GM23248 (cell line): ENCODE measurements around the gene DET1. TPM values are rescaled to one million over a fixed set of nuclear protein-coding genes. Genes with fewer than 3 reads are reported as not detected.
A peak's percentile ranks its signal among the peaks of the same experiment; 100 is the strongest.

ENCODE experiments used
- DNase-seq: peaks from one replicate; pipeline ENCODE4 v3.0.0-alpha.2; 2015
- H2AFZ ChIP-seq: fragments of 200-600 bp; sonication (generic); 2 replicates; pipeline ENCODE4 v1.6.1; 2016; ENCODE audit warnings: antibody characterized with exemption
- H3F3A ChIP-seq: fragments of 200-600 bp; sonication (generic); 2 replicates; pipeline ENCODE4 v1.6.1; 2016; ENCODE audit warnings: mild to moderate bottlenecking, antibody characterized with exemption, mixed run types; ENCODE audit not compliant: insufficient read depth
- H3K27ac ChIP-seq: fragments of 200-600 bp; sonication (generic); 2 replicates; pipeline ENCODE4 v1.5.1; 2016; ENCODE audit warnings: mild to moderate bottlenecking
- H3K27me3 ChIP-seq: fragments of 200-600 bp; sonication (generic); replicated peaks from 2 replicates; pipeline ENCODE4 v1.6.1; 2016; ENCODE audit warnings: mild to moderate bottlenecking; ENCODE audit not compliant: insufficient read depth
- H3K36me3 ChIP-seq: fragments of 200-600 bp; sonication (generic); 2 replicates; pipeline ENCODE4 v1.6.1; 2016; ENCODE audit warnings: low read depth, mild to moderate bottlenecking
- H3K4me1 ChIP-seq: fragments of 200-600 bp; sonication (generic); 2 replicates; pipeline ENCODE4 v1.6.1; 2016; ENCODE audit warnings: mild to moderate bottlenecking; ENCODE audit not compliant: insufficient read depth
- H3K4me2 ChIP-seq: fragments of 200-600 bp; sonication (generic); one replicate; pipeline ENCODE4 v1.6.1; 2016; ENCODE audit warnings: mild to moderate bottlenecking; ENCODE audit not compliant: unreplicated experiment
- H3K4me3 ChIP-seq: fragments of 200-600 bp; sonication (generic); 2 replicates; pipeline ENCODE4 v1.5.1; 2016; ENCODE audit warnings: mild to moderate bottlenecking
- H3K79me2 ChIP-seq: fragments of 200-600 bp; sonication (generic); 2 replicates; pipeline ENCODE4 v1.6.1; 2016; ENCODE audit warnings: mild to moderate bottlenecking; ENCODE audit not compliant: insufficient read depth
- H3K9ac ChIP-seq: fragments of 200-600 bp; sonication (generic); 2 replicates; pipeline ENCODE4 v1.6.1; 2016; ENCODE audit warnings: mild to moderate bottlenecking
- H3K9me2 ChIP-seq: fragments of 200-600 bp; sonication (generic); 2 replicates; pipeline ENCODE4 v1.6.1; 2016; ENCODE audit warnings: mixed run types, mild to moderate bottlenecking, moderate library complexity; ENCODE audit not compliant: insufficient read depth
- H3K9me3 ChIP-seq: fragments of 200-600 bp; sonication (generic); one replicate; pipeline ENCODE4 v1.6.1; 2017; ENCODE audit warnings: low read depth
- H4K20me1 ChIP-seq: fragments of 200-600 bp; sonication (generic); 2 replicates; pipeline ENCODE4 v1.6.0; 2016; ENCODE audit not compliant: insufficient read depth
- EZH2 ChIP-seq: fragments of 200-600 bp; sonication (generic); IDR thresholded peaks from 2 replicates; pipeline ENCODE4 v1.6.1; 2018; ENCODE audit warnings: antibody characterized with exemption, mild to moderate bottlenecking; ENCODE audit not compliant: insufficient read depth, poor library complexity, severe bottlenecking
- EZH2phosphoT487 ChIP-seq: fragments of 200-600 bp; sonication (generic); IDR thresholded peaks from 2 replicates; pipeline ENCODE4 v1.6.1; 2018; ENCODE audit warnings: antibody characterized with exemption, moderate library complexity, mild to moderate bottlenecking, low read depth; ENCODE audit not compliant: insufficient read depth
- WGBS, 2 experiments: methylation state at CpG; one replicate each; pipeline ENCODE4 v1.1.6; 2015 to 2017; ENCODE audit warnings: low lambda C conversion rate in 2 of 2, low coverage in 1 of 2; ENCODE audit errors: missing lambda C conversion rate in 2 of 2; 5-methylcytosine and 5-hydroxymethylcytosine counted together
- in situ Hi-C: fragments of 300-500 bp; cut with MboI; formaldehyde crosslinking; loops from 2 replicates; pipeline ENCODE4 v1.15.0; 2020
- polyA plus RNA-seq: library from polyadenylated mRNA; unstranded; fragments of >200 nt; fragmentation: Nextera tagmentation; extraction: Ambion mirVana; gene quantifications from 2 replicates; pipeline ENCODE4 v1.2.1, GENCODE V29; 2016
- total RNA-seq: library from RNA; depleted of rRNA; stranded (reverse); fragments of >200 nt; shearing (Covaris generic); gene quantifications from 2 replicates; pipeline ENCODE4 v1.2.3, GENCODE V29; 2014

DET1 gene
- total and polyA plus RNA-seq, 2 experiments from 2014 or later, result 5.5 to 10.2 TPM

- no peaks in the 10 kb centered on the region for H4K20me1 ChIP-seq
- TF ChIP-seq EZH2 (no peak), EZH2phosphoT487 (no peak)
- no peak overlapping the region for H3K4me2 ChIP-seq
- H2AFZ ChIP-seq, result no peak overlapping the region
- no peaks in the 10 kb centered on the region; the same call in 1 of the 2 replicates for H3K36me3 ChIP-seq
- H3F3A ChIP-seq, result peaks cover 4% of the 10 kb centered on the region; the same call in 1 of the 2 replicates
- no peaks in the 10 kb centered on the region for H3K27me3 ChIP-seq
- in situ Hi-C loops, result no loop called here
- H3K4me3 ChIP-seq, result no peak overlapping the region
- H3K27ac ChIP-seq, result no peak overlapping the region
- H3K79me2 ChIP-seq, result peaks cover 9% of the 10 kb centered on the region; the same call in 1 of the 2 replicates
- H3K9ac ChIP-seq, result no peak overlapping the region
- peak; percentile 47 for DNase-seq
- no peaks in the 10 kb centered on the region for H3K4me1 ChIP-seq
- no peaks in the 10 kb centered on the region for H3K9me2 ChIP-seq
- H3K9me3 ChIP-seq, result no peaks in the 10 kb centered on the region
These were observed 11.4 kb downstream of the DET1 start for GRCh38 chr15:88535100-88535499.

GRCh38 chr15:88533376-88533775, 13.1 kb downstream of the DET1 start:
- Histone ChIP-seq H3K27ac (no peak overlapping the region), H3K36me3 (no peaks in the 10 kb centered on the region; the same call in 1 of the 2 replicates), H3K9ac (no peak overlapping the region), H4K20me1 (no peaks in the 10 kb centered on the region), H3F3A (peaks cover 4% of the 10 kb centered on the region; the same call in 1 of the 2 replicates), H3K9me3 (no peaks in the 10 kb centered on the region), H3K4me2 (no peak overlapping the region), H3K4me3 (no peak overlapping the region), H2AFZ (no peak overlapping the region), H3K79me2 (peaks cover 15% of the 10 kb centered on the region; the same call in 1 of the 2 replicates), H3K4me1 (no peaks in the 10 kb centered on the region), H3K27me3 (no peaks in the 10 kb centered on the region), H3K9me2 (no peaks in the 10 kb centered on the region)
- 93 to 97% methylated on average over 3 of the region's 3 CpGs for WGBS, 2 experiments
- TF ChIP-seq EZH2phosphoT487 (no peak), EZH2 (no peak)
- in situ Hi-C loops, result no loop called here
- no peak for DNase-seq

- H3K9me3 ChIP-seq, result no peaks in the 10 kb centered on the region
- no peaks in the 10 kb centered on the region for H3K9me2 ChIP-seq
- in situ Hi-C loops, result no loop called here
- H3K36me3 ChIP-seq, result no peaks in the 10 kb centered on the region; the same call in 1 of the 2 replicates
- H3K4me3 ChIP-seq, result no peak overlapping the region
- H2AFZ ChIP-seq, result no peak overlapping the region
- TF ChIP-seq EZH2phosphoT487 (no peak), EZH2 (no peak)
- WGBS, 2 experiments, result 95 to 97% methylated on average over 1 of the region's 1 CpG
- H3K27me3 ChIP-seq, result no peaks in the 10 kb centered on the region
- no peak overlapping the region for H3K4me2 ChIP-seq
- peak; percentile 61 for DNase-seq
- H3K79me2 ChIP-seq, result peaks cover 17% of the 10 kb centered on the region; the same call in 1 of the 2 replicates
- no peaks in the 10 kb centered on the region for H4K20me1 ChIP-seq
- no peaks in the 10 kb centered on the region for H3F3A ChIP-seq
- H3K27ac ChIP-seq, result no peak overlapping the region
- no peaks in the 10 kb centered on the region for H3K4me1 ChIP-seq
- H3K9ac ChIP-seq, result no peak overlapping the region
These were observed 17.4 kb downstream of the DET1 start for GRCh38 chr15:88529021-88529630.

- Histone ChIP-seq H3K4me1 (no peaks in the 10 kb centered on the region), H3K9me2 (no peaks in the 10 kb centered on the region), H3K9me3 (no peaks in the 10 kb centered on the region), H3K79me2 (peaks cover 8% of the 10 kb centered on the region; the same call in 1 of the 2 replicates), H3K27ac (no peak overlapping the region), H3K4me3 (no peak overlapping the region), H3K27me3 (no peaks in the 10 kb centered on the region), H3F3A (no peaks in the 10 kb centered on the region), H4K20me1 (no peaks in the 10 kb centered on the region), H3K4me2 (no peak overlapping the region), H2AFZ (no peak overlapping the region), H3K36me3 (no peaks in the 10 kb centered on the region; the same call in 1 of the 2 replicates), H3K9ac (no peak overlapping the region)
- TF ChIP-seq EZH2, result no peak
- TF ChIP-seq EZH2phosphoT487, result no peak
- in situ Hi-C loops, result no loop called here
- DNase-seq, result no peak
These were observed 20.1 kb downstream of the DET1 start for GRCh38 chr15:88526247-88526879.
